HepG2 (cell line): ENCODE results near the gene TEKT2. TPM values are rescaled to one million over a fixed set of nuclear protein-coding genes. Genes with fewer than 3 reads are reported as not detected.
A peak's percentile ranks its signal among the peaks of the same experiment; 100 is the strongest.

ENCODE experiments used
- ARID5B ChIP-seq: IDR thresholded peaks from 2 replicates; pipeline ENCODE4 v1.4.0; 2020; ENCODE audit warnings: mild to moderate bottlenecking, missing genetic modification reagents
- HIVEP1 ChIP-seq: sonication (generic); formaldehyde crosslinking; IDR thresholded peaks from 2 replicates; pipeline ENCODE4 v1.4.0; 2020; ENCODE audit warnings: mild to moderate bottlenecking, missing genetic modification reagents
- HNRNPLL ChIP-seq: fragments of 200-400 bp; formaldehyde crosslinking; IDR thresholded peaks from 2 replicates; pipeline ENCODE4 v1.6.1; 2017; ENCODE audit warnings: mild to moderate bottlenecking, low read depth, low read length; ENCODE audit not compliant: poor library complexity, severe bottlenecking
- KDM2A ChIP-seq: sonication (generic); formaldehyde crosslinking; IDR thresholded peaks from 2 replicates; pipeline ENCODE4 v1.4.0; 2020; ENCODE audit warnings: low read depth, missing genetic modification reagents, borderline replicate concordance
- KLF15 ChIP-seq: sonication (generic); formaldehyde crosslinking; IDR thresholded peaks from 2 replicates; pipeline ENCODE4 v1.8.1; 2023; ENCODE audit warnings: borderline replicate concordance, mild to moderate bottlenecking, inconsistent platforms, missing genetic modification reagents, mixed read lengths
- RBFOX2 ChIP-seq: fragments of 200-400 bp; formaldehyde crosslinking; IDR thresholded peaks from 2 replicates; pipeline ENCODE4 v1.6.1; 2017; ENCODE audit warnings: low read depth, mild to moderate bottlenecking, low read length
- SPEN ChIP-seq: sonication (generic); formaldehyde crosslinking; IDR thresholded peaks from 2 replicates; pipeline ENCODE4 v1.5.1; 2020; ENCODE audit warnings: low read depth, mild to moderate bottlenecking, missing genetic modification reagents
- ZBTB46 ChIP-seq: sonication (generic); formaldehyde crosslinking; IDR thresholded peaks from 2 replicates; pipeline ENCODE4 v1.4.0; 2020; ENCODE audit warnings: mild to moderate bottlenecking, missing genetic modification reagents, borderline replicate concordance
- ZNF230 ChIP-seq: sonication (generic); formaldehyde crosslinking; IDR thresholded peaks from 2 replicates; pipeline ENCODE4 v1.4.0; 2020; ENCODE audit warnings: mild to moderate bottlenecking, missing genetic modification reagents
- ZNF282 ChIP-seq: fragments of 450-650 bp; IDR thresholded peaks from 2 replicates; pipeline ENCODE4 v1.6.1; 2018; ENCODE audit not compliant: partially characterized antibody
- ZNF543 ChIP-seq: sonication (generic); formaldehyde crosslinking; IDR thresholded peaks from 2 replicates; pipeline ENCODE4 v1.4.0; 2020; ENCODE audit warnings: mild to moderate bottlenecking, missing genetic modification reagents
- ZNF547 ChIP-seq: sonication (generic); formaldehyde crosslinking; IDR thresholded peaks from 2 replicates; pipeline ENCODE4 v1.5.1; 2020; ENCODE audit warnings: mild to moderate bottlenecking, missing genetic modification reagents
- ZNF687 ChIP-seq: sonication (generic); formaldehyde crosslinking; IDR thresholded peaks from 2 replicates; pipeline ENCODE4 v1.5.1; 2020; ENCODE audit warnings: mild to moderate bottlenecking, missing genetic modification reagents, moderate library complexity
- ZNF768 ChIP-seq: sonication (generic); formaldehyde crosslinking; IDR thresholded peaks from 2 replicates; pipeline ENCODE4 v1.4.0; 2020; ENCODE audit warnings: missing genetic modification reagents
- polyA plus RNA-seq, 8 experiments: library from polyadenylated mRNA; depleted of rRNA in 3 of 8; stranded (reverse) in 7 of 8; unstranded in 1 of 8; fragments of >200 nt; fragmentation: Illumina TruSeq in 4 of 8; extraction: Trizol in 4 of 8; gene quantifications; 2 replicates each; pipeline versions ENCODE4 v1.2.1 to v1.2.3, GENCODE V29; 2011 to 2016; ENCODE audit warnings: low read depth in 4 of 8, missing spikeins in 1 of 8, mixed read lengths in 1 of 8; ENCODE audit not compliant: insufficient read depth in 1 of 8
- total RNA-seq, 5 experiments: library from RNA; depleted of rRNA; stranded (reverse); fragments of >200 nt; fragmentation: Illumina TruSeq; extraction: Trizol; gene quantifications; 2 replicates each; pipeline ENCODE4 v1.2.3, GENCODE V29; 2016; ENCODE audit warnings: low read depth in 1 of 5
- TF ChIP-seq, protein P1 (sequence below): sonication (generic); formaldehyde crosslinking; conservative IDR thresholded peaks from 2 replicates; pipeline ENCODE4 v1.4.0; 2020; ENCODE audit warnings: missing genetic modification reagents
- TF ChIP-seq, protein P2 (sequence below): sonication (generic); formaldehyde crosslinking; IDR thresholded peaks from 2 replicates; pipeline ENCODE4 v1.4.0; 2020; ENCODE audit warnings: mild to moderate bottlenecking, missing genetic modification reagents

The TEKT2 gene
- total and polyA plus RNA-seq, 2 of the 13 experiments (the other 11 are each of a cell fraction or from before 2014, with no cell fraction given): 0.31 to 0.38 TPM

DNA sequence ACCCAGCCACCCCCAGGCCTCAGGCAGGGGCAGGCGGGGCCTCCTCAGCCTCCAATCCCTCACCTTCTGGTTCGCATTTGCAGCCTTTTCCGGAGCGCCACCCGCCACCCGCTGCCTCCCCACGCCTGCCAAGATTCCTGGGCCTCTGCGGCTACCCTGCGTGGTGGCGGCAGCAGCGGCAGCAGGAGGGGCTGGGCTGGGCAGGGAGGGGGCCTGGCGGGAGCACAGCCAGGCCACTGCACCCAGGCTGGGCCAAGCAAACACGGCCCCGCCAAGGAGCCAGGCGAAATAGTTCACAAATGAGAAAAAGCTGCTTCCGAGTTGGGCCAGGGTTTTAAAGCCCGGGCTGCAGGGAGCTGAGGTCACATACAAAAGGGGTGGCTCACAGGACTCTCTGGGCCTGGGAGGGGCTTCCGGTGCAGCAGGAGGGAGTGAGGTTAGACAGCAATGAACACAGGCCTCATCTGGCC lies 31.3 kb downstream of the TEKT2 start (continued):
- TF ChIP-seq, protein P1, sequence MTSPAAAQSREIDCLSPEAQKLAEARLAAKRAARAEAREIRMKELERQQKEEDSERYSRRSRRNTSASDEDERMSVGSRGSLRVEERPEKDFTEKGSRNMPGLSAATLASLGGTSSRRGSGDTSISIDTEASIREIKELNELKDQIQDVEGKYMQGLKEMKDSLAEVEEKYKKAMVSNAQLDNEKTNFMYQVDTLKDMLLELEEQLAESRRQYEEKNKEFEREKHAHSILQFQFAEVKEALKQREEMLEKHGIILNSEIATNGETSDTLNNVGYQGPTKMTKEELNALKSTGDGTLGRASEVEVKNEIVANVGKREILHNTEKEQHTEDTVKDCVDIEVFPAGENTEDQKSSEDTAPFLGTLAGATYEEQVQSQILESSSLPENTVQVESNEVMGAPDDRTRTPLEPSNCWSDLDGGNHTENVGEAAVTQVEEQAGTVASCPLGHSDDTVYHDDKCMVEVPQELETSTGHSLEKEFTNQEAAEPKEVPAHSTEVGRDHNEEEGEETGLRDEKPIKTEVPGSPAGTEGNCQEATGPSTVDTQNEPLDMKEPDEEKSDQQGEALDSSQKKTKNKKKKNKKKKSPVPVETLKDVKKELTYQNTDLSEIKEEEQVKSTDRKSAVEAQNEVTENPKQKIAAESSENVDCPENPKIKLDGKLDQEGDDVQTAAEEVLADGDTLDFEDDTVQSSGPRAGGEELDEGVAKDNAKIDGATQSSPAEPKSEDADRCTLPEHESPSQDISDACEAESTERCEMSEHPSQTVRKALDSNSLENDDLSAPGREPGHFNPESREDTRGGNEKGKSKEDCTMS: no peak
- peak; percentile 25 for TF ChIP-seq HNRNPLL
- no peak for TF ChIP-seq ZBTB46 (CRISPR knock-in tag)
- no peak for TF ChIP-seq ZNF282
- 0 out of 2 replicates have a peak, but pooled peaks have one; percentile 47 for TF ChIP-seq KLF15 (CRISPR knock-in tag)
- 0 out of 2 replicates have a peak, but pooled peaks have one; percentile 41 for TF ChIP-seq ZNF547 (CRISPR knock-in tag)
- TF ChIP-seq, protein P2, sequence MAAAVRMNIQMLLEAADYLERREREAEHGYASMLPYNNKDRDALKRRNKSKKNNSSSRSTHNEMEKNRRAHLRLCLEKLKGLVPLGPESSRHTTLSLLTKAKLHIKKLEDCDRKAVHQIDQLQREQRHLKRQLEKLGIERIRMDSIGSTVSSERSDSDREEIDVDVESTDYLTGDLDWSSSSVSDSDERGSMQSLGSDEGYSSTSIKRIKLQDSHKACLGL (CRISPR knock-in tag): 0 out of 2 replicates have a peak, but pooled peaks have one; percentile 19
- peak; percentile 79 for TF ChIP-seq ZNF687 (CRISPR knock-in tag)
- TF ChIP-seq ARID5B (CRISPR knock-in tag): no peak
- TF ChIP-seq HIVEP1 (CRISPR knock-in tag): 0 out of 2 replicates have a peak, but pooled peaks have one; percentile 43
- TF ChIP-seq ZNF230 (CRISPR knock-in tag): no peak
- TF ChIP-seq ZNF543 (CRISPR knock-in tag): peak; percentile 85; the same call in 1 of the 2 replicates
- TF ChIP-seq KDM2A (CRISPR knock-in tag): 0 out of 2 replicates have a peak, but pooled peaks have one; percentile 44
- peak; percentile 43; the same call in 1 of the 2 replicates for TF ChIP-seq ZNF768 (CRISPR knock-in tag)
- peak; percentile 35; the same call in 1 of the 2 replicates for TF ChIP-seq SPEN (CRISPR knock-in tag)
- 0 out of 2 replicates have a peak, but pooled peaks have one; percentile 30 for TF ChIP-seq RBFOX2
